Gastroesophageal sphincter (tissue), 4 donors: Measurements from ENCODE around the gene LY6G5C. TPM values are rescaled to one million over a fixed set of nuclear protein-coding genes. Genes with fewer than 3 reads are reported as not detected.

Experiments used
- ATAC-seq: fragments of 150-250 bp; one replicate; pipeline ENCODE4 v1.9.1; 2016; ENCODE audit warnings: mild to moderate bottlenecking, moderate library complexity
- H3K27ac ChIP-seq, 4 donors: fragments of 200-600 bp; sonication (generic) in 3 of 4; 1 replicate in 3 of 4; 2 replicates in 1 of 4; pipeline ENCODE4 v1.5.1; 2016 to 2019
- H3K27me3 ChIP-seq: fragments of 200-600 bp; sonication (generic); one replicate; pipeline ENCODE4 v1.5.1; 2019
- H3K36me3 ChIP-seq, 2 donors: fragments of 200-600 bp; sonication (generic); one replicate each; pipeline ENCODE4 v1.5.1; 2019; ENCODE audit warnings: control low read depth in 1 of 2
- H3K4me1 ChIP-seq, 3 donors: fragments of 200-600 bp; sonication (generic); 1 replicate in 2 of 3; 2 replicates in 1 of 3; pipeline ENCODE4 v1.5.1; 2016 to 2019; ENCODE audit warnings: control low read depth in 2 of 3
- H3K4me3 ChIP-seq, 2 donors: fragments of 200-600 bp; sonication (generic); one replicate each; pipeline ENCODE4 v1.5.1; 2019; ENCODE audit warnings: mild to moderate bottlenecking in 1 of 2, moderate library complexity in 1 of 2
- H3K9me3 ChIP-seq, 3 donors: fragments of 200-600 bp; sonication (generic); one replicate each; pipeline ENCODE4 v1.5.1; 2017 to 2019; ENCODE audit warnings: control low read depth in 2 of 3
- EP300 ChIP-seq: sonication (generic); formaldehyde crosslinking; IDR thresholded peaks from one replicate; pipeline ENCODE4 v1.6.1; 2017; ENCODE audit warnings: antibody characterized with exemption, mild to moderate bottlenecking
- POLR2A ChIP-seq, 2 donors: fragments of 450-650 bp; IDR thresholded peaks; one replicate each; pipeline ENCODE4 v1.6.1; 2017; ENCODE audit warnings: antibody characterized with exemption in 2 of 2, mild to moderate bottlenecking in 2 of 2, moderate library complexity in 1 of 2
- POLR2AphosphoS5 ChIP-seq: sonication (generic); formaldehyde crosslinking; IDR thresholded peaks from one replicate; pipeline ENCODE4 v1.6.1; 2017; ENCODE audit warnings: antibody characterized with exemption
- WGBS, 2 donors: methylation state at CpG; one replicate each; pipeline ENCODE4 v1.1.5; 2018; ENCODE audit warnings: low coverage in 1 of 2; 5-methylcytosine and 5-hydroxymethylcytosine counted together
- total RNA-seq, 4 donors: library from RNA; depleted of rRNA; stranded (reverse); fragments of >200 nt; gene quantifications; one replicate each; pipeline ENCODE4 v1.1.0, GENCODE V29; 2016
- TF ChIP-seq, protein P1 (sequence below), 4 experiments: fragments of 200-600 bp in 2 of 4; fragments of 450-650 bp in 2 of 4; sonication (generic) in 1 of 4; IDR thresholded peaks; one replicate each; pipeline ENCODE4 v1.5.1; 2017 to 2019; ENCODE audit warnings: antibody characterized with exemption in 4 of 4, mild to moderate bottlenecking in 2 of 4, moderate library complexity in 2 of 4

Gene LY6G5C
- total RNA-seq, 4 donors from 2014 or later, result 0.94 to 1.9 TPM; not detected in 2

GRCh38 chr6:31631681-31632278 lies 49.1 kb downstream of the LY6G5C start:
- no peaks in the 10 kb centered on the region for H3K9me3 ChIP-seq
- peaks cover 0 to 100% of the 10 kb centered on the region in 2 donors for H3K36me3 ChIP-seq
- H3K4me3 ChIP-seq, result no peak overlapping the region
- TF ChIP-seq POLR2AphosphoS5 (peak; percentile 7), EP300 (no peak)
- WGBS, 2 donors, result 90% methylated on average over 13 of the region's 32 CpGs; no CpG with 5 or more reads in 1 of the 2 donors
- no peaks in the 10 kb centered on the region for H3K4me1 ChIP-seq
- peak overlapping the region in 1 of 4 donors; percentile 42 for H3K27ac ChIP-seq
- ATAC-seq, result no peak
- no peaks in the 10 kb centered on the region for H3K27me3 ChIP-seq

GRCh38 chr6:31631209-31631608 lies 49.7 kb downstream of the LY6G5C start:
- WGBS, 2 donors, result no CpG with 5 or more reads among the region's 16 CpGs
- TF ChIP-seq POLR2AphosphoS5, result no peak
- no peak overlapping the region for H3K4me3 ChIP-seq
- H3K27me3 ChIP-seq, result no peaks in the 10 kb centered on the region
- no peaks in the 10 kb centered on the region for H3K4me1 ChIP-seq
- H3K36me3 ChIP-seq, result peaks cover 0 to 100% of the 10 kb centered on the region in 2 donors
- H3K27ac ChIP-seq, result no peak overlapping the region
- H3K9me3 ChIP-seq, result no peaks in the 10 kb centered on the region
- no peak for ATAC-seq

GRCh38 chr6:31630177-31630934 lies 50.5 kb downstream of the LY6G5C start:
- no peak overlapping the region for H3K27ac ChIP-seq
- no peak for ATAC-seq
- no peak overlapping the region for H3K4me3 ChIP-seq
- H3K9me3 ChIP-seq, result no peaks in the 10 kb centered on the region
- 77 to 83% methylated on average over 8 to 23 of the region's 25 CpGs for WGBS, 2 donors
- peaks cover 0 to 100% of the 10 kb centered on the region in 2 donors for H3K36me3 ChIP-seq
- TF ChIP-seq, protein P1, sequence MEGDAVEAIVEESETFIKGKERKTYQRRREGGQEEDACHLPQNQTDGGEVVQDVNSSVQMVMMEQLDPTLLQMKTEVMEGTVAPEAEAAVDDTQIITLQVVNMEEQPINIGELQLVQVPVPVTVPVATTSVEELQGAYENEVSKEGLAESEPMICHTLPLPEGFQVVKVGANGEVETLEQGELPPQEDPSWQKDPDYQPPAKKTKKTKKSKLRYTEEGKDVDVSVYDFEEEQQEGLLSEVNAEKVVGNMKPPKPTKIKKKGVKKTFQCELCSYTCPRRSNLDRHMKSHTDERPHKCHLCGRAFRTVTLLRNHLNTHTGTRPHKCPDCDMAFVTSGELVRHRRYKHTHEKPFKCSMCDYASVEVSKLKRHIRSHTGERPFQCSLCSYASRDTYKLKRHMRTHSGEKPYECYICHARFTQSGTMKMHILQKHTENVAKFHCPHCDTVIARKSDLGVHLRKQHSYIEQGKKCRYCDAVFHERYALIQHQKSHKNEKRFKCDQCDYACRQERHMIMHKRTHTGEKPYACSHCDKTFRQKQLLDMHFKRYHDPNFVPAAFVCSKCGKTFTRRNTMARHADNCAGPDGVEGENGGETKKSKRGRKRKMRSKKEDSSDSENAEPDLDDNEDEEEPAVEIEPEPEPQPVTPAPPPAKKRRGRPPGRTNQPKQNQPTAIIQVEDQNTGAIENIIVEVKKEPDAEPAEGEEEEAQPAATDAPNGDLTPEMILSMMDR (IDR thresholded peaks at IDR 0.05), result no peak
- TF ChIP-seq POLR2AphosphoS5, result no peak
- no peak for TF ChIP-seq EP300
- TF ChIP-seq POLR2A (IDR thresholded peaks at IDR 0.05), result no peak
- H3K27me3 ChIP-seq, result no peaks in the 10 kb centered on the region
- no peaks in the 10 kb centered on the region for H3K4me1 ChIP-seq

DNA sequence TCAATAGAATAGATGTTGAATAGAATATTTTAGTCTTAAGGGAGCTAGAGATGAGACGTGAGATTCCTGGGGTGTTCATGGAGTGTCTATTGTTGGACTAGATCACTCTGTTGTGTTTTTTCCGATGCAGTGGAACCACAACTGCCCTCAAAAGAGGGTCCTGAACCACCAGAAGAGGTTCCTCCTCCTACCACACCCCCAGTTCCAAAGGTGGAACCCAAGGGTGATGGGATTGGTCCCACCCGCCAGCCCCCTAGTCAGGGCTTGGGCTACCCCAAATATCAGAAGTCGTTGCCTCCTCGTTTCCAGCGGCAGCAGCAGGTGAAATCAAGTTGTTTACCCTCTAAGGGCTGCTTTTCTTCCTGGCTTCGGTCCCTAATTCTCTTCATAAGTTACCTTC lies 51.9 kb downstream of the LY6G5C start:
- WGBS, 2 donors, result 74 to 84% methylated on average over 4 to 7 of the region's 7 CpGs
- Histone ChIP-seq H3K27me3 (no peaks in the 10 kb centered on the region), H3K4me3 (no peak overlapping the region), H3K36me3 (peaks cover 0 to 100% of the 10 kb centered on the region in 2 donors), H3K27ac (no peak overlapping the region), H3K9me3 (no peaks in the 10 kb centered on the region), H3K4me1 (no peaks in the 10 kb centered on the region)
- ATAC-seq, result no peak
- TF ChIP-seq POLR2AphosphoS5 (no peak), POLR2A (IDR thresholded peaks at IDR 0.05) (no peak), EP300 (no peak)
- TF ChIP-seq, protein P1 (IDR thresholded peaks at IDR 0.05), result no peak

GRCh38 chr6:31627690-31628287 lies 53.1 kb downstream of the LY6G5C start:
- Histone ChIP-seq H3K27me3 (no peaks in the 10 kb centered on the region), H3K9me3 (no peaks in the 10 kb centered on the region), H3K4me3 (no peak overlapping the region), H3K27ac (no peak overlapping the region), H3K4me1 (peaks cover 0 to 6% (median 0%) of the 10 kb centered on the region in 3 donors), H3K36me3 (peaks cover 0 to 100% of the 10 kb centered on the region in 2 donors)
- 94 to 95% methylated on average over 7 to 10 of the region's 19 CpGs for WGBS, 2 donors
- no peak for ATAC-seq
- TF ChIP-seq, protein P1 (IDR thresholded peaks at IDR 0.05), result no peak
- no peak for TF ChIP-seq EP300
- no peak for TF ChIP-seq POLR2AphosphoS5
- TF ChIP-seq POLR2A (IDR thresholded peaks at IDR 0.05), result no peak
